HG02678 (cell line): ENCODE measurements around the gene KNCN.

Experiments
- ATAC-seq: cut with Tn5 transposase; IDR thresholded peaks from one replicate; pipeline ENCODE4 v1.9.1; 2021; ENCODE audit warnings: mild to moderate bottlenecking, moderate library complexity; ENCODE audit not compliant: unreplicated experiment

KNCN gene

DNA sequence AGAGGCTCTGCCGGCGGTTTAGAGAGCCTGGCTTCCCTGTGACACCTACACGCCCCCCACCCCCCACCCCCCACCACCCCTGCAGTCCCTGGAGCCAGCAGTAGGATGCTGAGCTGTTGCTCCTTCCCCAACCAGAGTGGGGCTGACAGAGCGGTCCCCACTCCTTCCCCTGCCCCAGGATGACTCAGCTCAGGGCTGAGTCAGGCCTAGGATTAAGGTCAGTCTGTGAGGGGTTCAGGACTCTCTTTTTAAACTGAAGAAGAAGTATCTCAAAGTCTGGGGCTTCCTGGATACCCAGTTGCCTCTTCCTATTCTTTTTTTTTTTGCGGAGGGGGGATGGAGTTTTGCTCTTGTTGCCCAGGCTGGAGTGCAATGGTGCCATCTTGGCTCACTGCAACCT, 42.7 kb downstream of the KNCN start:
- no peak for ATAC-seq

DNA sequence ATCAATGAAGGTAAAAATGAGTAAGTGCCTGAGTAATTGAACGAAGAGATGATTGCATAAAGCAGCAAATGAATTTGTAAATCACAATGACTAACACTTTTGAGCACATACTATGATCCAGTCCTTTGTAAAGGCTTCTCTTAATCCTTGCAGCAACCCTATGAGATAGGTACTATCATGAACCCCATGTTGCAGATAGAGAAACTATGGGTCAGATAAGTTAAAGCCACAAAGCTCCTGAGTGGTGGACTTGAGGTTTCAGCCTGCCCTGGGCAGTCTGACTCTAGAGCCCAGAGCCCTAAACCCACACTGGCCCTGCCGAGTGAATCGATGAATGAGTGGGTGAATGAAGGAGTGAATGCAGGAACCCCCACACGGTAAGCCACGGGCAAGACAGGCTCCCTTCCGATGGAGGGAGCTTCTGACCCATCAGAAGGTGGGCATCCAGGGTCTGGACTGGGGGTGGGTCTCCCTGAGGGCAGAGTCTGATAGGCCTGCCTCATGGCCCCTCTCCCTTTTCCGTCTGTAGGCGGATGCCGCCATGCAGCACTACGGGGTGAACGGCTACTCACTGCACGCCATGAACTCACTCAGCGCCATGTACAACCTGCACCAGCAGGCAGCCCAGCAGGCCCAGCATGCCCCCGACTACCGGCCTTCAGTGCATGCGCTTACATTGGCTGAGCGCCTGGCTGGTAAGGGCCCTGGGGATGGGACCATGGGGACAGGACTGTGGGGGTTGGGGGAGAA, 44.8 kb downstream of the KNCN start:
- ATAC-seq: no peak

DNA sequence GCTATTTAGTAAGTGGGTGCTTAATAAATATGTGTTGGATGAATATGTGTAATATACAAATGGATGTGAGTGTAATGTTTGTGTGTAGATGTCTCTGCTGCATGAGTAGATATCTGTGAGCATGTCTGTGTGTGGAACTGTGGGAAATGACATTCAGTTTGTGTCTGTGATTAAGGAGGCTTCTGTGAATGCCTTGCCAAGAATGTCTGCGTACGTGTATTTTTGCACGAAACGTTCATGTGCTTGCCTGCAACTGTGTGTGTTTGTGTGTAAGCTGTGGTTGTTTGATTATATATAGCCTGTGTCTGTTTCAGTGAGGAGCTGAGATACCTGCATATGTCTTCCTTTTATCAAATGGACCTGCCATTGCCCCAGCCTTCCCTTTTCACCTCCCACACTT, 48.0 kb downstream of the KNCN start:
- ATAC-seq: no peak

DNA sequence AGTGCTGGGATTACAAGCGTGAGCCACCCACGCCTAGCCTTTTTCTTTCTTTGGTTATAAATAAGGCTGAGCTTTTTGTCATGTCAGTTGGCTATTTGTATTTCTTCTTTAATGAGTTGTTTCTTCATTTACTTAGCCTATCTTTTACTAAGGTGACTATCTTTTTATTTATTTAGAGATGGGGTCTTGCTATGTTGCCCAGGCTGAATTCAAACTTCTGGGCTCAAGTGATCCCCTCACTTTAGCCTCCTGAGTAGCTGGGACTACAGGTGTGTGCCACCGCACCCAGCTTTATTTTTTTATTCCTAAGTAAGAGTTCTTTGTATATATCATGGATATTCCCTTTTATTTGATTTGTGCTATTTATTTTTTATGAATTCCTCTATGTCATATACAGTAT, 49.9 kb downstream of the KNCN start:
- no peak for ATAC-seq

DNA sequence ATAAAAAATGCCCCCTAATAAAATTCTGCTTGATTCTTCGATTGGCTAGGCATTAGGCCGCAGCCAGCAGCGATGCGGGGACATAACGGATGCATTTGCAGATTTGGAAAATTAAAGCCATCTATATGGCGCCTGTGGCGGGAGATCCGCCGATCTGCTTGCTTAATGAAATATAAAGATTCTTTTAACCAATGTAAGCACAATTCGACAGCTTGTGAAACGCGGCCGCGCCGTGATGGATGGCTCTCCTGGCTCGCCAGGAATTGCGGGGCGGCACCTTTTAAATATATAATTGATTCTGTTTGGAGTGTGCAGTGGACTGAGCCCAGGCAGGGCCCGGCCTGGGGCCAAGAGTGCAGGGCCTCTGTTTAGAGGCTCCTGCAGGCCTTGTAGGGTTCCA, 53.8 kb downstream of the KNCN start:
- ATAC-seq: no peak

DNA sequence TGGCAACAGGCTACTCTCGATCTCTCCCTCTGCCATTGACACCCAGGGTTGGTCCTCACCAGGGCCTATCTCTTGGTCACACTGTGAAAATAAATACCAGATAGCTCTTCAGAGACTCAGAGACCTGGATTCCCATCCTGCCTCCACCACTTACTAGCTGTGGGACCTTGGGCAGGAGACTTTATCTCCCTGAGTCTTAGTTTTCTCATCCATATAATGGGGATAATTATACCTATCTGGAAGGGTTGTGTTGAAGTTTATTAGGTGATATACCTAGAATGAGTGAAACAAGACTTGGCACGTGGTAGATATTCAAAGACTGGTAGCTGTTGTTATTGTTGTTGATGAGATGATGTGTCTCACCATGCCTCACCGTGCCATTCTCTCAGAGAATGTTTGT, 54.4 kb downstream of the KNCN start:
- no peak for ATAC-seq

DNA sequence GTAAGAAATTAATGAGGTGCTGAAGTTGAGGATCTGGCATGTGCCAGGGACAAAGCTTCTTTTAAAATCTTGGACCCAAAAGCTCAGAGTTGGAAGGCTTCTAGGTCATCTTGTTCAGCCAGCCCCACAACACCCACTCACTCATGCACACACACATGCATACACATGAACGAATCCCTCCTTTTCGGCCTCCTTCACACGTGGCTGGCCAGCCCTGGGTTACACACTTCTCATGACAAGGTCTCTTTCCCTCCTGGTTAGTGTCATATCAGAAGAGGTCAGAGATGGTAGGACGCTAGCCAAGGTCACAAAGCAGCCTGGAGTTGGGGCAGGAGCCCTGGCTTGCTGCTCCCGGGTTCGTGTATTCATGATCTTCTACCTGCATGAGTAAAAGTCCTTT, 54.9 kb downstream of the KNCN start:
- no peak for ATAC-seq

DNA sequence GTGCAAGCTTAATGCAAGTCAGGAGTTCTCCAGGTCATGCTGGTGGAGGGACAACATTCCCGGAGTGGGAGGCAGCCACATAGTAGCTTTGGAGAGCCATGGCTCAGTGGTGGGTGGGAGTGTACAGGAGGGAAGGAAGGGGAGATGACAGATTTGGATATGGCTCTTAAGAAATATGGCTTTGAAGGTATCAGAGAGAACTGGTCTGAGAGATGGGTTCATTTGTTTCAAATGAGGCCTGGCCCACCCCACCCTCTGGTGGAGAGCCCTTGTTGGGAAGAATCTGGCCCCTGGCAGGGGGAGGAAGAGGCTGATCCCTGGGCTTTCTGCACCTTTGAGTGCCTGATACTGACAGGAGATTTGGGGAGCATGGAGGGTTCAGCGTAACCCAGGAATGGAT, 55.7 kb downstream of the KNCN start:
- ATAC-seq: no peak
